Rectal smooth muscle tissue (tissue), 1 donor: Measurements from ENCODE around the gene RAMACL.
"Not testable (repeated sequence)": the region's sequence is repeated elsewhere in the genome, so short reads cannot be mapped to it uniquely, and the experiment has no call there.

Source experiments
- H3K27ac ChIP-seq: one replicate; pipeline ENCODE4 v1.7.0; 2013; ENCODE audit warnings: low read depth, low read length, inconsistent platforms
- H3K27me3 ChIP-seq: one replicate; pipeline ENCODE4 v1.7.0; 2013; ENCODE audit warnings: low read length; ENCODE audit not compliant: control insufficient read depth, insufficient read depth
- H3K36me3 ChIP-seq: one replicate; pipeline ENCODE4 v1.7.0; 2013; ENCODE audit warnings: low read length; ENCODE audit not compliant: control insufficient read depth, insufficient read depth
- H3K4me1 ChIP-seq: one replicate; pipeline ENCODE4 v1.7.0; 2013; ENCODE audit warnings: low read length; ENCODE audit not compliant: control insufficient read depth, insufficient read depth
- H3K4me3 ChIP-seq: one replicate; pipeline ENCODE4 v1.7.0; 2013; ENCODE audit warnings: low read length
- H3K9ac ChIP-seq: one replicate; pipeline ENCODE4 v1.7.0; 2013; ENCODE audit warnings: low read length

RAMACL gene

DNA sequence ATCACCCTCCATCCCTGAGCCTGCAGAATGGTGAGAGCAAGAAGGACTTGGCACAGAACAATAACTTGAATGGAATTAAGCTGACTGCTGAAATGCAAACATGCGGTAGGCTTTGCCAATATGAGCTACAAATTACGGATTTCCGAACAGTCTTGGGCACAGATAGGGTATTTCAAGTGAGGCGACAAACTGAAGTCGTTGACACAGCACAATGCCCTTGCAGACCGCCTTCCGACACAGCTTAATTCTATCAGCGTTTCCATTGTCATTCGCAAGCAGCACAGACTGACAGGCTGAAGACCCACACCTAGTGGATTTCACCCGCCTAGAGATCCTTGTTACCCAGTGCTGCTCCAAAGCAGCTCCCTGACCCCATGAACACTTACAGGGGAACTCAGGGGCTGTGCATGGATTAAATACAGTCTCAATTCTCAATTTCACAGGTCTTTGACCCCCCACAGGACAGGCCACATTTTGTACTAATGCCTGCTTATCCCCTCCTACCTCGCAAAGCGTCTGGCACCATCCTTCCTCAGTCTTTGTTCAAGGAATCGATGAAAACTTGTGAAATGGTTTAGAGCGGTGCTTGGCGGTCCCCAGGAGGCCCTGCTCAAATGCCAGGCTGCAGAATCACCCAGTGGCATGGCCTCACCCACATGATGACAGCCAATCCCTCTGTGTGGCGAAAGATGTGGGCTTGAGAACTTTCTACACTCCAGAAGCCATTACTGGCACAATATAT is 34.6 kb downstream of the RAMACL start:
- no peak overlapping the region for H3K27ac ChIP-seq
- no peaks in the 10 kb centered on the region for H3K36me3 ChIP-seq
- no peak overlapping the region for H3K4me3 ChIP-seq
- H3K9ac ChIP-seq, result no peak overlapping the region
- no peaks in the 10 kb centered on the region for H3K27me3 ChIP-seq
- H3K4me1 ChIP-seq, result peaks cover 3% of the 10 kb centered on the region

DNA sequence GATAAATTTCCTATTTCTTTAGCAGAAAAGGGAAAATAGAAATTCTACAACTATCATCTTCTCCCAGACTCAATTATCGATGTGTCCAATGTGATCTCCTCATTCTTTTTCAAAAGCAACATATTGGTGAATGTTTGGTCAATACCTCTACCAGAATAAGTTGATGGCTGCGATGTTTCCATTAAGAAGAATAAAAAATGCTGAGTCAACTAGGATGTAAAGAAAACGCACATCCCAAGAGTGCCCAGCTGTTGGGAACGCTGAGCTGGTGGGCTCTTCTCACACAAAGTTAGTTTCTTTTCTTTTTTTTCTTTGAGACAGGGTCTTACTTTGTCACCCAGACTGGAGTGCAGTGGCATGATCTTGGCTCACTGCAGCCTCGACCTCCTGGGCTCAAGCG is 39.8 kb downstream of the RAMACL start:
- Histone ChIP-seq H3K9ac (no peak overlapping the region), H3K27ac (no peak overlapping the region), H3K27me3 (no peaks in the 10 kb centered on the region), H3K4me3 (no peak overlapping the region), H3K36me3 (no peaks in the 10 kb centered on the region), H3K4me1 (no peaks in the 10 kb centered on the region)

DNA sequence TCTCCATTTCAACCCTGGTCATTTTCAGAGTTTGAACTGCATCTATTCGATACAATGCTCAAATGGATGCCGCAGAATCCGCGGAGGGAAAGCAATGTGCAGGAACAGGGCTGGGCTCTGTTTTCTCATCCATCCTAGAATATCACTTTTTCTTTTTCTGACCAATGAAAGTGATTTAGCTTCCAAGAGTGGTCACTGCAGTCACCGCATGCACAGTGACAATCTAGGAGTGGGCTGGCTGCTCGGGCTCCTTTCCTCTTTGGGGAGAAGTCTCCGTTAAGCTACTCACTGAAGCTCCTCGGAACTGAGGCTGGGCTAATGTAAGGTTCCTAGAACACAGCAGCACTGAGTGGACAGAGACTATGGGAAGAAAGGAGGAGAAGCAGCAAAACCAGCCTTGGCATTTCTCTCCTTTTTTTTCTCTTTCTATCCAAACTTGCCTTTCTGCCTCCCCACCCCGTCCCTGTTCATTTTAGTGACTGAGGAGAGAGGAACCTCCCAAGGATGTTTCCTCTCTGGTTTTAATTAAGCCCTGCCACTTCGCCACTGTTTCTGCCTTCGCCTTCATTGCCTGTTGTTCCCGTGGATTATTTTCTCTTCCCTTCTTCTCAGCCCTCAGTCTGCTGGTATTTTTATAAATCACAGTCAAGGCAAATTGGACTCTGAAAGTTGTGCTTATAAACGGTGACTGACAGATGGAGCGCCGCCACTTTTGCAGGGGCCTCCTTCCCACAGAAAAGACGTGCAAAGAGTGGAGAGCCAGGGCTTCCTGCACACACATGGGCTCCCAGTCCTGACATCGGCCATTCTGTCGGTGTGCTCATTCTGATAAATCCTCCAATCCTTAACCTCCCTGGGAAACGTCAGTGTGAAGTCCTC is 41.1 kb downstream of the RAMACL start:
- Histone ChIP-seq H3K4me1 (no peaks in the 10 kb centered on the region), H3K36me3 (no peaks in the 10 kb centered on the region), H3K27ac (no peak overlapping the region), H3K4me3 (no peak overlapping the region), H3K27me3 (no peaks in the 10 kb centered on the region), H3K9ac (no peak overlapping the region)

DNA sequence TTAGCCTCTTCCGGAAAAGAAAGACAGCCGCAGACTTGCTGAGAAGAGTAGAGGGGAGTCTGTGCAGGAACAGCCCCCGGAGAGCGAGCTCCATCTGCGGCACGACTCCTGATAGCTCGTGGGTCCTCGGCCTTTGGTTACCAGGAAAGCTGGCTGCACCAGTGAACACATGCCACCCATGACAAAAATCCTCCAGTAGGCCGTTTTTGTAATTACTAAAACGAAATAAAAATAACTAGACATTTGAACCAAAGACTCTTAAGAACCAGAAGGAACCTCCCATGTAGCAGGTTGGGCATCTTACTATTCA is 42.2 kb downstream of the RAMACL start:
- H3K27me3 ChIP-seq, result no peaks in the 10 kb centered on the region
- no peaks in the 10 kb centered on the region for H3K36me3 ChIP-seq
- H3K27ac ChIP-seq, result no peak overlapping the region
- H3K9ac ChIP-seq, result no peak overlapping the region
- no peaks in the 10 kb centered on the region for H3K4me1 ChIP-seq
- H3K4me3 ChIP-seq, result no peak overlapping the region

DNA sequence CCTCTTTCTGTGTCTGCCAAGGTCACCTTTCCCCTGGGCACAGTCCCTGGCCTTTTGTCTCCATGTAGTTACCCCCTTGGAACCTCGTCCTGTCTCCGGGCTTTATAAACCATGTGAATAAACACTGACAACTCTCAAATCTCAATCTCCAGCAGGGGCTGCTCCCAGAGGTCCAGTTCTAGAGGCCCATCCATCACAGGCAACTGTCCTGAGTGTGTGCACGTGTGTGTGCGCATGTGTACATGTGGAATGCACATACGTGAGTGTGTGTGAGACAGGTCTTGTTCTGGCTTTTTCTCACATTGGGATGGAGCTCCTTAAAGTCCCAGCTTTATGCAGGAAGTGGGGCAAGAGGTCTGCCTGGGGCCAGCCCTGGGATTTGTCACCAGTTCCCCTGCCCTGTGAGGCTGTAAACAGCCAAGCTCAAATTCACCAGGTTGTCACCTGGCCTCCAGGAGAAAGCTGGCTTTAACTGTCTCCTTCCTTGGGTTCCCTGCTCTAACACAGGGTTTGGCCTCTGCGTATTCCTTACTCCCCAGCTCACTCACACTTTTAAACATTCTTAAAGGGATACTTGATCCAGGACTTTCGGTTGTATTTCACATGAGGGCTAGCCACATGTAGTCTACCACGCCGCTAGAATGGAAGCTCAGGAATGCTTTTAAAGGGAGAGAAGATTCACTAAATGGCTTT is 42.7 kb downstream of the RAMACL start:
- Histone ChIP-seq H3K9ac (no peak overlapping the region), H3K27ac (no peak overlapping the region), H3K36me3 (no peaks in the 10 kb centered on the region), H3K27me3 (no peaks in the 10 kb centered on the region), H3K4me1 (no peaks in the 10 kb centered on the region), H3K4me3 (no peak overlapping the region)

DNA sequence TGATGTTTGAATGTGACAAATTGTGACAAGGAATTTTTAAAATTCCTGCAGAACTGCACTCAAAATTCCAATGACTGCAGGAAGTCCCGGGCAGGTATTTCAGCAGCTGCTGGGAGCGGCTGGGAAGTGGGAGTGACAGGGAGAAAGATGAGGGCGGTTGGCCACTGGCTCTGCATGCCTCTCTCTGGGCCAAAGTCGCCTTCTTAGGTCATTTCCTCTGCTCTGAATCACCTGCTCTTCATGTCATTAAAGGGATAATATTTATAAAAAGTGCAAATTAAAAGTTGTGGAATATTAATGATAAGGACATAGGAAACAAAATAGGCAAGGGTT is 43.9 kb downstream of the RAMACL start:
- no peak overlapping the region for H3K4me3 ChIP-seq
- no peaks in the 10 kb centered on the region for H3K4me1 ChIP-seq
- H3K36me3 ChIP-seq, result no peaks in the 10 kb centered on the region
- H3K9ac ChIP-seq, result no peak overlapping the region
- no peak overlapping the region for H3K27ac ChIP-seq
- H3K27me3 ChIP-seq, result no peaks in the 10 kb centered on the region

DNA sequence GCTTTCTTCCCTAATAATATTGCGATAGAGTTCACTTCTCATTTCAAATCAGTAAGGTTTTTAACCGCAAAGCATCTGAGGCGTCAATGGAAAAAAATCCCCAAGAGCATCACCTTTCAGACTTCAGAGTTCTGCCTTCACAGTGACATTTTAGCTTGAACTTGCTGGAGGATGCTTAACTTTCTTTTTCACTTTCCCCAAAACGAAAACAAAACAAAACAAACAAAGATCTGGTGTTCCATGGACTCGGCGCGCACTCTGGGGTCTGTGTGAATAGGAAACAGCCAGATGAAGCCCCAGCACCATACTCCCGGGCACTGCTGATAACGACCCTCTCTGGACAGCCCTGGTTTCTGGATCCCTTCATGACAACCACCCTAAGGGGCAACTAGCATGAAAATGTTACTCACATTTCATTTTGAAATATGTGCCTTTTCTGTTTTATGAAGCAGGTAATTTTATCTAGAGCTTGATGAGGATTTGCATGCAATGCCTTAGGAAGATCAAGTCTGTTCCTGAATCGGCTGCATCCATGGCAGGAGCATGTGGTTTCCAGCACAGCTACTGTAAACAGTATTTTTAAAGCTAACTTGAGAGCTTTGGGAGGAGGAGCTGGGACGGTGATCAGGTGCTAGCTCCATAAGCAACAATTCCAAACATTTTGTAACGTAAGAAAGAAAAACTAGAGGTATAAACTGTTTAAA is 44.5 kb downstream of the RAMACL start:
- Histone ChIP-seq H3K27ac (no peak overlapping the region), H3K36me3 (no peaks in the 10 kb centered on the region), H3K4me3 (no peak overlapping the region), H3K27me3 (no peaks in the 10 kb centered on the region), H3K9ac (no peak overlapping the region), H3K4me1 (no peaks in the 10 kb centered on the region)

DNA sequence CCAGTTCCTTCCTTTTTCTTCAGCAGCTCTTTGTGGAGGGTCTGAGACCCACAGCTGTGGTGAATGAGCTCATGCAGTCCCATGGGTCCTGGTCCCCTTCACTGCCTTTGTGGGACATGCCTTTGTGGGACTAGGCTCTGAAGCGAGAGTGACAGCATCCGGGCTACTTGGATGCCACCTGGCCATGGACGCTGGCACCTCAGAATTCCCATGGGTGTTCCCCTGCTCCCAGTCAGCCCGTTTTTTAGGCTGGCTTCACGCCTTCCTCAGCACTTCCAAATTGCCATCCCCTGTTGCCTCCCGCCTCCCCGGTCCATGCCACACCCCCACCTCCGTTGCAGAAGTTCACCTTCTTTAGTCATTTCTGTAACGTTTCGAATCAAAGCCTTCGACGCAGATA is 45.1 kb downstream of the RAMACL start:
- Histone ChIP-seq H3K4me1 (no peaks in the 10 kb centered on the region), H3K27me3 (no peaks in the 10 kb centered on the region), H3K27ac (no peak overlapping the region), H3K36me3 (no peaks in the 10 kb centered on the region), H3K9ac (no peak overlapping the region), H3K4me3 (no peak overlapping the region)

DNA sequence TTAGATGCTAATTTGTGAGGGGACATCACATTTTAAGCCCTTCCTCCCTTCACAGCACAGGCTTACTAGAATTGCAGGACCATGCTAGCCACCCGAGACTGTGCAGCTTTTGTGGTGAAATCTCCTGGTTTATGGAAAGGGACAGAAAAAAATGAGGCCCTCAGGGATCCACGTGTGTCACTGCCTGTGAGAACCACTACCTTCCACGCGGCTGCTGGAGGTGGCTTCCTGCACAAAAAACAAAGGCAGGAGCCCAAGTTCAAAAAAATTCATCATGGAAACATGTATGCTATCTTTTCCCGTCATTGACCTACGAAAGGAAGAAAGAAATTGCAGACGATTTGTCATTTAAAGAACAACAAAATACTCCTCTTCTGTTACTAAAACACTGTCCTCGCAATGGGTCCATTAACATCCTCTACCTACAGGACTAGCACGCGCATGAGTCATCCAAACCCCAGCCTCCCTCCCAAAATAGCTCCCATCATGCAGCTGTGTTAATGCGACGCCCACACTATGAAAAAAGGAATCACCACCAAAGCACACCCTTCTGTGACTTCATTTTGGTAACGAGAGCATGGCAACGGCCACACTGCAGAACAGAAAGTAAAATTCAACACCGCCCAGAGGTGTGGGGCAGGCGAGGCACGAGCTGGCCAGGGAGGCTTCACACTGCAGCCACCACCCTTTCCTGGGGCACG is 45.7 kb downstream of the RAMACL start:
- Histone ChIP-seq H3K27me3 (no peaks in the 10 kb centered on the region), H3K36me3 (no peaks in the 10 kb centered on the region), H3K4me1 (no peaks in the 10 kb centered on the region), H3K9ac (no peak overlapping the region), H3K27ac (no peak overlapping the region), H3K4me3 (no peak overlapping the region)

DNA sequence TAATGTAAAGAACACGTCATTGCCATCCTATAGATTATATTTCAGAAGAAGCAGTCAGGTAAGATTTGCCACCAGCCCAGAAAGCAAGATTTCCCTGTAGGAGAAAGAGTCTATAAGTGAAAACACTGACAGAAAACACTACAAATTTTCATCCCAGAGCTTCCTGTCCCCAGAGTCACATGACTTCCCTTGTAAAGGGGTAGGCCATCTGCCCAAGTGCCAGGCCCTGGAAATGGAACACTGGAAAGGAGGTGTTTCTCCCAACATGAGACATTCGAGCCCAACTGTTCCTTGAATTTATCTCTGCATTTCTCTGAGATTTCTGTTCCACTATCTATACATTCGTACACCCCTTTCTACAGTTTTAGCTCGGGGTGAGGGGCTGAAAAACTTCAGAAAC is 46.9 kb downstream of the RAMACL start:
- Histone ChIP-seq H3K4me3 (no peak overlapping the region), H3K27me3 (no peaks in the 10 kb centered on the region), H3K9ac (no peak overlapping the region), H3K36me3 (no peaks in the 10 kb centered on the region), H3K4me1 (no peaks in the 10 kb centered on the region), H3K27ac (no peak overlapping the region)

DNA sequence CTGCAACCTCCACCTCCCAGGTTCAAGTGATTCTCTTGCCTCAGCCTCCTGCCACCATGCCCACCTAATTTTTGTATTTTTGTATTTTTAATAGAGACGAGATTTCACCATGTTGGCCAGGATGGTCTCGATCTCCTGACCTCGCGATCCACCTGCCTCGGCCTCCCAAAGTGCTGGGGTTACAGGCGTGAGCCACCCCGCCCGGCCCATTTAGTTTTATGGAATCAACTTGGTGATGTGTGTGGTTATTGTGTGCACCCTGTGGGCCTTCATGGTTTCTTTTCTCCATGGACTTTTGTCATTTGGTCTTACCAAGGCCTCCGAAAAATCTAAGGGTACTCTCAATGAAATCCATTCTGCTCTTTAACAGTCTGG is 47.5 kb downstream of the RAMACL start:
- not testable (repeated sequence) for H3K27me3 ChIP-seq, H3K4me3 ChIP-seq, H3K27ac ChIP-seq, H3K36me3 ChIP-seq, H3K9ac ChIP-seq, H3K4me1 ChIP-seq
